Measurements from ENCODE around the gene C9orf50. TPM values are rescaled to one million over a fixed set of nuclear protein-coding genes. Genes with fewer than 3 reads are reported as not detected.
A peak's percentile ranks its signal among the peaks of the same experiment; 100 is the strongest.
"Not testable (repeated sequence)": the region's sequence is repeated elsewhere in the genome, so short reads cannot be mapped to it uniquely, and the experiment has no call there.

Gene C9orf50
- total RNA-seq, 2 donors from 2014 or later: not detected

GRCh38 chr9:129637102-129637501 lies 16.2 kb upstream of the C9orf50 start:
- intact Hi-C loops (cut with DNase I): no loop called here
- DNase-seq (ENCODE audit: low spot score): no peak

- intact Hi-C loops (cut with DNase I); DNase-seq (ENCODE audit: low spot score): not testable (repeated sequence)
Observed at GRCh38 chr9:129636343-129636742, 15.4 kb upstream of the C9orf50 start.

- intact Hi-C loops (cut with DNase I): no loop called here
- no peak for DNase-seq (ENCODE audit: low spot score)
Observed at GRCh38 chr9:129635099-129636065, 14.5 kb upstream of the C9orf50 start.

GRCh38 chr9:129633848-129634247 lies 12.9 kb upstream of the C9orf50 start:
- no peak for DNase-seq (ENCODE audit: low spot score)
- intact Hi-C loops (cut with DNase I): no loop called here

- DNase-seq (ENCODE audit: low spot score): no peak
- intact Hi-C loops (cut with DNase I): no loop called here
Observed at GRCh38 chr9:129633207-129633606, 12.3 kb upstream of the C9orf50 start.

- no peak for DNase-seq (ENCODE audit: low spot score)
- intact Hi-C loops (cut with DNase I): no loop called here
Observed at GRCh38 chr9:129632460-129632859, 11.6 kb upstream of the C9orf50 start.

GRCh38 chr9:129631674-129632129 lies 10.8 kb upstream of the C9orf50 start:
- no peak for DNase-seq (ENCODE audit: low spot score)

GRCh38 chr9:129630967-129631673 lies 10.2 kb upstream of the C9orf50 start:
- no peak for DNase-seq (ENCODE audit: low spot score)
- intact Hi-C loops (cut with DNase I): no loop called here

More at GRCh38 chr9:129631674-129632129, 10.8 kb upstream of the C9orf50 start:
- intact Hi-C loops (cut with DNase I): no loop called here

GRCh38 chr9:129629251-129629820 lies 8.4 kb upstream of the C9orf50 start:
- intact Hi-C loops (cut with DNase I): no loop called here
- DNase-seq (ENCODE audit: low spot score): no peak

- DNase-seq (ENCODE audit: low spot score): no peak
- intact Hi-C loops (cut with DNase I): no loop called here
Observed at GRCh38 chr9:129628709-129629108, 7.8 kb upstream of the C9orf50 start.

GRCh38 chr9:129627556-129628440 lies 6.9 kb upstream of the C9orf50 start:
- DNase-seq (ENCODE audit: low spot score): no peak
- intact Hi-C loops (cut with DNase I): no loop called here

GRCh38 chr9:129626625-129627284 lies 5.9 kb upstream of the C9orf50 start:
- no peak for DNase-seq (ENCODE audit: low spot score)
- intact Hi-C loops (cut with DNase I): no loop called here

- intact Hi-C loops (cut with DNase I): no loop called here
- DNase-seq (ENCODE audit: low spot score): peak; percentile 97
Observed at GRCh38 chr9:129626079-129626624, 5.3 kb upstream of the C9orf50 start, which contains the start of gene NTMT1. NTMT1 (plus strand) TSS chr9:129626163; CDS start chr9:129632704, 6,541 bp downstream.

- no peak for DNase-seq (ENCODE audit: low spot score)
- intact Hi-C loops (cut with DNase I): no loop called here
Observed at GRCh38 chr9:129624947-129625346, 4.0 kb upstream of the C9orf50 start.

- DNase-seq (ENCODE audit: low spot score): no peak
- intact Hi-C loops (cut with DNase I): no loop called here
Observed at GRCh38 chr9:129624168-129624759, 3.4 kb upstream of the C9orf50 start.

GRCh38 chr9:129623331-129623730 lies 2.4 kb upstream of the C9orf50 start:
- DNase-seq (ENCODE audit: low spot score): no peak
- intact Hi-C loops (cut with DNase I): no loop called here

GRCh38 chr9:129619787-129620668 lies 873 bp downstream of the C9orf50 start:
- intact Hi-C loops (cut with DNase I): loop anchor here in 1 of 2 donors (10.0 kb wide), 1 partner anchor 285 kb away; no protein-coding TSS in a partner anchor
- DNase-seq (ENCODE audit: low spot score): no peak

All from posterior vena cava (tissue), 2 donors.